Smooth muscle cell (in vitro differentiated cells): ENCODE data around the gene MAP2K3. TPM values are rescaled to one million over a fixed set of nuclear protein-coding genes. Genes with fewer than 3 reads are reported as not detected.
"Not testable (repeated sequence)": the region's sequence is repeated elsewhere in the genome, so short reads cannot be mapped to it uniquely, and the experiment has no call there.

ENCODE experiments used
- DNase-seq: peaks from one replicate; lab custom pipeline; 2025; ENCODE audit not compliant: unreplicated experiment; lab: John Stamatoyannopoulos, UW
- H2AFZ ChIP-seq: fragments of 200-600 bp; sonication (generic); 2 replicates; pipeline ENCODE4 v1.6.0; 2016; ENCODE audit warnings: antibody characterized with exemption, low read depth, mild to moderate bottlenecking
- H3F3A ChIP-seq: fragments of 200-600 bp; sonication (generic); 2 replicates; pipeline ENCODE4 v1.6.0; 2017; ENCODE audit warnings: antibody characterized with exemption, low read depth
- H3K27ac ChIP-seq: fragments of 200-600 bp; sonication (generic); 2 replicates; pipeline ENCODE4 v1.5.1; 2016; ENCODE audit warnings: low read depth, mild to moderate bottlenecking
- H3K27me3 ChIP-seq: fragments of 200-600 bp; sonication (generic); 2 replicates; pipeline ENCODE4 v1.6.1; 2016; ENCODE audit warnings: low read depth, mild to moderate bottlenecking
- H3K36me3 ChIP-seq: fragments of 200-600 bp; sonication (generic); 2 replicates; pipeline ENCODE4 v1.5.1; 2016; ENCODE audit warnings: low read depth
- H3K4me1 ChIP-seq: fragments of 200-600 bp; sonication (generic); 2 replicates; pipeline ENCODE4 v1.5.1; 2016; ENCODE audit warnings: low read depth
- H3K4me2 ChIP-seq: fragments of 200-600 bp; sonication (generic); 2 replicates; pipeline ENCODE4 v1.6.0; 2016; ENCODE audit warnings: mild to moderate bottlenecking
- H3K4me3 ChIP-seq: fragments of 200-600 bp; sonication (generic); 2 replicates; pipeline ENCODE4 v1.5.1; 2016; ENCODE audit warnings: mild to moderate bottlenecking
- H3K79me2 ChIP-seq: fragments of 200-600 bp; sonication (generic); 2 replicates; pipeline ENCODE4 v1.6.0; 2016; ENCODE audit warnings: low read depth, mild to moderate bottlenecking
- H3K9ac ChIP-seq: fragments of 200-600 bp; sonication (generic); 2 replicates; pipeline ENCODE4 v1.6.0; 2016; ENCODE audit warnings: low read depth
- H3K9me3 ChIP-seq: fragments of 200-600 bp; sonication (generic); replicated peaks from 2 replicates; pipeline ENCODE4 v1.5.1; 2016; ENCODE audit warnings: low read depth
- H4K20me1 ChIP-seq: fragments of 200-600 bp; sonication (generic); 2 replicates; pipeline ENCODE4 v1.6.0; 2016; ENCODE audit warnings: low read depth
- WGBS: methylation state at CpG from one replicate; pipeline ENCODE4 v1.1.7; 2016; ENCODE audit warnings: low lambda C conversion rate; 5-methylcytosine and 5-hydroxymethylcytosine counted together
- polyA plus RNA-seq: library from polyadenylated mRNA; unstranded; fragments of >200 nt; fragmentation: Nextera tagmentation; extraction: Ambion mirVana; gene quantifications from 2 replicates; pipeline ENCODE4 v1.2.1, GENCODE V29; 2016
- total RNA-seq: library from RNA; depleted of rRNA; stranded (reverse); fragments of >200 nt; gene quantifications from 2 replicates; pipeline ENCODE4 v1.2.3, GENCODE V29; 2014
- TF ChIP-seq, protein P1 (sequence below): fragments of 200-600 bp; sonication (generic); IDR thresholded peaks from 2 replicates; pipeline ENCODE4 v1.5.1; 2017; ENCODE audit warnings: borderline replicate concordance, mild to moderate bottlenecking, antibody characterized with exemption; ENCODE audit not compliant: insufficient read depth, poor library complexity, severe bottlenecking

The MAP2K3 gene
- total and polyA plus RNA-seq, 2 experiments from 2014 or later = 14.2 to 53.8 TPM

DNA sequence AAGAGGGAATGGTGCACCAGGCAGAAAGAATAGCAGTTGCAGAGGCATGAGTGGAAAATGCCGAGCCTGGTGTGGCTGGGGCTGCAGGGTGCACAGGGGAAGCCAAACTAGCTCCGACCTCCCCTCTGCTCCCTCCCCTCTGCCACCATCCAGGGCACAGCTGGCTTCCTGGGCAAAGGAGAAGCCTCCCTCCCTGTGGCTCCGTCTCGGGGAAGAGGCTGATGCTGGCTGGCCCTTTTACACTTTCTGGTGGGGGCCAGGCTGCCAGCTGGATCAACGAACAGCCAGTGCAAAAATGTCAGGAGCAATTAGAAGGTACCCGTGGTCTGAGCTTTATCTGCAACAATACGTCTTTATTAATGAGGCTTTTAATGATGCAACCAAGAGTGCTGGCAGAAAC, 54.5 kb downstream of the MAP2K3 start:
- TF ChIP-seq, protein P1, sequence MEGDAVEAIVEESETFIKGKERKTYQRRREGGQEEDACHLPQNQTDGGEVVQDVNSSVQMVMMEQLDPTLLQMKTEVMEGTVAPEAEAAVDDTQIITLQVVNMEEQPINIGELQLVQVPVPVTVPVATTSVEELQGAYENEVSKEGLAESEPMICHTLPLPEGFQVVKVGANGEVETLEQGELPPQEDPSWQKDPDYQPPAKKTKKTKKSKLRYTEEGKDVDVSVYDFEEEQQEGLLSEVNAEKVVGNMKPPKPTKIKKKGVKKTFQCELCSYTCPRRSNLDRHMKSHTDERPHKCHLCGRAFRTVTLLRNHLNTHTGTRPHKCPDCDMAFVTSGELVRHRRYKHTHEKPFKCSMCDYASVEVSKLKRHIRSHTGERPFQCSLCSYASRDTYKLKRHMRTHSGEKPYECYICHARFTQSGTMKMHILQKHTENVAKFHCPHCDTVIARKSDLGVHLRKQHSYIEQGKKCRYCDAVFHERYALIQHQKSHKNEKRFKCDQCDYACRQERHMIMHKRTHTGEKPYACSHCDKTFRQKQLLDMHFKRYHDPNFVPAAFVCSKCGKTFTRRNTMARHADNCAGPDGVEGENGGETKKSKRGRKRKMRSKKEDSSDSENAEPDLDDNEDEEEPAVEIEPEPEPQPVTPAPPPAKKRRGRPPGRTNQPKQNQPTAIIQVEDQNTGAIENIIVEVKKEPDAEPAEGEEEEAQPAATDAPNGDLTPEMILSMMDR = no peak

DNA sequence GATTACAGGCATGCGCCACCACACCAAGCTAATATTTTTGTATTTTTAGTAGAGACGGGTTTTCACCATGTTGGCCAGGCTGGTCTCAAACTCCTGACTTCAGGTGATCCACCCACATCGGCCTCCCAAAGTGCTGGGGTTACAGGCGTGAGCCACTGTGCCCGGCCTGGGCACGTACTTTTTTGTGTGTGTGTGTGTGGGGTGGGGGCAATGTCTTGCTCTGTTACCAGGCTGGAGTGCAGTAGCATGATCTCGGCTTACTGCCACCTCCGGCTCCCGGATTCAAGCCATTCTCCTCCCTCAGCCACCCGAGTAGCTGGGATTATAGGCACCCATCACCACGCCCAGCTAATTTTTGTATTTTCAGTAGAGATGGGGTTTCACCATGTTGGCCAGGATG, 55.1 kb downstream of the MAP2K3 start:
- not testable (repeated sequence) for H3K79me2 ChIP-seq, H3K4me1 ChIP-seq, H3F3A ChIP-seq, H3K36me3 ChIP-seq, H3K9ac ChIP-seq, H3K9me3 ChIP-seq, DNase-seq, H3K4me3 ChIP-seq, H3K27me3 ChIP-seq, H4K20me1 ChIP-seq, H2AFZ ChIP-seq, H3K4me2 ChIP-seq, H3K27ac ChIP-seq
- WGBS = 90% methylated on average over 11 of the region's 11 CpGs

More for the DNA sequence above, 54.5 kb downstream of the MAP2K3 start:
- Histone ChIP-seq H3K4me2 (no peak overlapping the region), H3K27me3 (no peaks in the 10 kb centered on the region), H4K20me1 (no peaks in the 10 kb centered on the region), H3K4me3 (no peak overlapping the region), H3K36me3 (no peaks in the 10 kb centered on the region), H3K9me3 (no peaks in the 10 kb centered on the region), H3K4me1 (no peaks in the 10 kb centered on the region), H2AFZ (no peak overlapping the region), H3F3A (no peaks in the 10 kb centered on the region), H3K79me2 (no peaks in the 10 kb centered on the region), H3K27ac (no peak overlapping the region), H3K9ac (no peak overlapping the region)
- 62% methylated on average over 7 of the region's 7 CpGs for WGBS
- DNase-seq = no peak

DNA sequence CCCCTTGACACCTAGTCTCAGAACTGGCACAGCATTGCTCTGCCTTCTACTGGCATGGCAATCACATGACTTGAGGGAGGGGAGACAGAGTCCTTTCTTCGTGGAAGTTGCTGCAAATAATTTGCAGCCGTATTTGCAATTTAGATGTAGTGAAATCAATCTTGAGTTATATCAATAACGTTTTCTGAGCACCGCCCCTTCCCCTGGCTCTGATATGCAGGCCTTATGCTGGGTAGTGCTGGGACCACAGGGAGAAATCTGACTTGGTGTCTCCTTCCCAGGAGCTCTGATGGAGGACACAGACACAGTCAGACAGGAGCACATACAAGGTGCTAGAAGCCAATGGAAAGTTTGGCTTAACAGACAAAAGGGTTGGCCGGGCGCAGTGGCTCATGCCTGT, 55.9 kb downstream of the MAP2K3 start:
- not testable (repeated sequence) for H3K4me3 ChIP-seq, H3K27me3 ChIP-seq, DNase-seq, H3K79me2 ChIP-seq, H3K27ac ChIP-seq, H3K4me2 ChIP-seq, H3K36me3 ChIP-seq, H4K20me1 ChIP-seq, H3K9ac ChIP-seq, H3F3A ChIP-seq, H2AFZ ChIP-seq, H3K4me1 ChIP-seq, H3K9me3 ChIP-seq
- whole genome bisulfite sequencing = 93% methylated on average over 6 of the region's 6 CpGs

DNA sequence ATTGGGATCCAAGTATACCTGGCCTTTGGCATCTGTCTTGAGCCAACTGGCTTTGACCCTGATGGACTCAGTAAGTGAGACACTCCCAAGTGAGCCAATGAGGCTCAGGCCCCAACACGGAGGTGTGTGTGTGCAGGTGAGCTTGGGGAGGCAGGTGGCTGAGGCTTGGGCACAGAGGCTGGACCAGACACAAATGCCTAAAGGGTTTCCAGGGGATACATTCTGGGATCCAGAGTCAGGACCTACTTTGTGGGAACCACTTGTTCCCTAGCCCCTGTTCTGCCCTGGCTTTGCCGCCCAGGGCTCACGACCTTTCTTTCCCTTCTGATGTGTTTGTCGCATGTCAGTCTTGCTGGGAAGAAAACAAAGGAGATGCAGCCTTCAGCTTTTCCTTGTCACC, 56.8 kb downstream of the MAP2K3 start:
- H3K4me2 ChIP-seq, H3K27ac ChIP-seq, H3K79me2 ChIP-seq, H3F3A ChIP-seq, DNase-seq, H4K20me1 ChIP-seq, H3K4me1 ChIP-seq, H3K36me3 ChIP-seq, H3K4me3 ChIP-seq, H3K9me3 ChIP-seq, H3K27me3 ChIP-seq, H2AFZ ChIP-seq, H3K9ac ChIP-seq: not testable (repeated sequence)
- WGBS = 80% methylated on average over 4 of the region's 4 CpGs

DNA sequence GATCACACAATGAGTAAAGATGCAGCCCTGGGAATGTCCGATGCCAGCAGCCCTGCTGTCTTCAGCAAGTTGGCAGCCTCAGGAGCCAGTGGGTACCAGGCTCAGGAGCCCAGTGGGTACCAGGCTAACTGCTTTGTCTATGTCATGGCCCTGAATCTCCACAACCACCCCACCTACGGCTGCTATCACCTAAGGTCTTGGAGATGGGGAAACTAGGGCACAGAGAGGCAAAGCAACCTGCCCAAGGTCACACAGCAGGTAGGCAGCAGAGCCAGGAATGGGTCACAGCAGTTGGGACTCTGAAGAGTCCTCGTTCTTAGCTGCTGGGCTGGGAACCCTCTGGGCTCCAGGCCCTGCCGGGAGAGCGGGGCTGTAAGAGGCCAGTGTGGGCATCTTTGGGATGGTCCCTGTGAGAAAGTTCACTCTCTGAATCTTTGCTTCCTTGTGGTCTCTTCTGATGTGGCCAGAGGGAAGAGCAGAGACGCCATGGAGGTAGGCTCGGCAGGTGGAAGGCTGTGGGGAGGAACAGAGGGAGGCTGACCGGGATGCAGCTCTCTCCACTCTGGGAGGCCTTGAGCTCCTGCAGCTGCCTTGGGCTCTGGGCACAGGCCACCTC, 57.5 kb downstream of the MAP2K3 start:
- not testable (repeated sequence) for H3K4me3 ChIP-seq, H3K4me1 ChIP-seq, H3K79me2 ChIP-seq, H3K27ac ChIP-seq, H3K9me3 ChIP-seq, H3K36me3 ChIP-seq, H3K4me2 ChIP-seq, DNase-seq, H2AFZ ChIP-seq, H4K20me1 ChIP-seq, H3K9ac ChIP-seq, H3F3A ChIP-seq, H3K27me3 ChIP-seq
- WGBS = 81% methylated on average over 8 of the region's 8 CpGs

DNA sequence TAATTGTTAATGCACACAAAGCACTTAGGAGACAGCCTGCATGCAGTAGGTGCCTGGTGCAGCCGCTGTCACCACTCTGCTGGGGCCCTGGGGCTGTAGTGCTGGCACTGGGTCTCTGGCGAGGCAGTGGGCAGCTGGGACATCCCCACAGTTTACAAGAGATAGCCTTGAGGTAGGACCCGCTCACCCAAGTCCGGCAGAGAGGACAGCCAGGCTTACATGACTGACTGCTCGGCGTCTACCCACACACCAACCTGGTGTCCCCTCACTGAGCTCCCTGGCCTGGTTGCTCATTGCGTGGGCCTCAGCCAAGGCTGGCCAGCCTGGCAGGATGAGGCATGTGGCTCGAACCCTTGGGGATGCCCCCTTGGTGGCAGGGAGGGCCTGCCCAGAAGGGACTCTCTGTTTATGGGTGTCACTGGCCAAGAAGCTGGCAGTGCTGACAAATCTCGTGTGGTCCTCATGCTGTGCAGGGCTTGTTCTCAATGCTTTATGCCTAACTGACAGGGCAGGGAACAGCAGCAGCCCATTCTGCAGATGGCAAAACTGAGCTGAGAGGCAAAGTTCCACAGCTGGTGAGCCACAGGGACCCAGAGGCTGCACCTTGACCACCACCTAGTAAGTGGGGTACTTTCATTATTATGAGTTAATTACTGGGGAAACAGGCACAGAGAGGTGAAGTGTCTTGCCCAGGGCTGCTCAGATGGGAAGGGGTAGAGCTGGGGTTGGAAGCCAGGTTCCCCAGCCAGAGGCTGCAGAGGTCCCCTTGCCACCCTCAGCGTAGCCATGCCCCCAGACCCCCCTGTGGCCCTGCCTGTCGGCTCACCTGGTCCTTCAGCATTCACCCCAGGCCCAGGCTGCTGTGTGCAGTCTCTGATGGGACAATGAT, 58.8 kb downstream of the MAP2K3 start:
- not testable (repeated sequence) for H3K27me3 ChIP-seq, H2AFZ ChIP-seq, DNase-seq, H3K4me3 ChIP-seq, H3K36me3 ChIP-seq, H3K4me1 ChIP-seq, H3K9me3 ChIP-seq, H3F3A ChIP-seq, H3K27ac ChIP-seq, H4K20me1 ChIP-seq, H3K9ac ChIP-seq, H3K4me2 ChIP-seq, H3K79me2 ChIP-seq
- 71% methylated on average over 11 of the region's 11 CpGs for WGBS

DNA sequence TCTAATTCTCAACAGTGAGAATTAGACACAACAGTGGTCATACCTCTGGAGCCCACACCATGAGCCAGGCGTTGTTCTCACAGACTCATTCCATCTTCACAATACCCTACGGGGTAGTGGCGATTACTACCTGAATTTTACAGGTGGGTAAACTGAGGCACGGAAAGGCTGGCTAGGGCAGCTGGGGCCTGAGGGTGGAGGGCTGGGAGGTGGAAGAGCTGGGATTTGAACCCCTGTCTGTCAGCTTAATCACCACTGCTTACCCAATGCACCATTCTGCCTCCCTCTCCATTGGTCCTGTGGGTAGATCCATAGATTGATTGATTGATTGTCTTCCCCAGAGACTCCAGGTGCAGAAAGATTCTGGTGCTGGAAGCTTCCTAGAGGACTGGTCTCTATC, 60.3 kb downstream of the MAP2K3 start:
- not testable (repeated sequence) for H2AFZ ChIP-seq, H3K9me3 ChIP-seq, H4K20me1 ChIP-seq, H3K27me3 ChIP-seq, H3K79me2 ChIP-seq, H3K27ac ChIP-seq, H3K36me3 ChIP-seq, DNase-seq, H3K4me2 ChIP-seq, H3F3A ChIP-seq, H3K4me3 ChIP-seq, H3K4me1 ChIP-seq, H3K9ac ChIP-seq
- WGBS = 76% methylated on average over 4 of the region's 4 CpGs
